HCT116 (cell line): ENCODE measurements around the gene CPSF2. TPM values are rescaled to one million over a fixed set of nuclear protein-coding genes. Genes with fewer than 3 reads are reported as not detected.

Experiments
- ATAC-seq: fragments of 200-7000 bp; cut with Tn5 transposase; 2 replicates; pipeline ENCODE4 v1.9.1; 2020; ENCODE audit warnings: mild to moderate bottlenecking, moderate library complexity
- Bru-seq: library from RNA; stranded (reverse); fragments of 400-500 nt; gene quantifications from one replicate; lab custom pipeline; 2021; lab: Mats Ljungman, UMichigan
- BruChase-seq, 2 experiments: library from RNA; stranded (reverse); fragments of 400-500 nt; gene quantifications; one replicate each; lab custom pipeline; 2021; lab: Mats Ljungman, UMichigan
- BruUV-seq: library from RNA; stranded (reverse); fragments of 400-500 nt; replicated peaks from 2 replicates; lab custom pipeline; 2021; lab: Mats Ljungman, UMichigan
- CTCF ChIA-PET: fragments of 300-600 bp; sonication (Branson Sonifier 250); formaldehyde crosslinking; loops from one replicate; lab custom pipeline; 2021; ENCODE audit warnings: antibody characterized with exemption; lab: Charles Lee
- POLR2A ChIA-PET: fragments of 300-600, 350-600 bp; sonication (Branson Sonifier 250); formaldehyde crosslinking; loops from one replicate; lab custom pipeline; 2021; ENCODE audit warnings: antibody characterized with exemption; lab: Charles Lee
- RAD21 ChIA-PET, 2 experiments: fragments of 300-600 bp; sonication (Branson Sonifier 250); formaldehyde crosslinking; loops; one replicate each; lab custom pipeline; 2023; ENCODE audit warnings: low total read pairs in 2 of 2; ENCODE audit not compliant: uncharacterized antibody in 2 of 2, unreplicated experiment in 2 of 2, low non-redundant PET in 1 of 2; lab: Charles Lee
- DNase-seq: peaks from one replicate; pipeline ENCODE4 v3.0.0-alpha.2; 2010; ENCODE audit warnings: low read depth, low spot score
- H2AFZ ChIP-seq: fragments of 200-600 bp; shearing (Covaris generic), sonication (generic); 2 replicates; pipeline ENCODE4 v1.6.1; 2017; ENCODE audit warnings: low read depth, mixed run types, mixed read lengths, antibody characterized with exemption, low read length; ENCODE audit not compliant: poor library complexity, severe bottlenecking
- H3K27ac ChIP-seq: 2 replicates; pipeline ENCODE4 v1.5.1; 2012; ENCODE audit warnings: low read depth, low read length
- H3K27me3 ChIP-seq: fragments of 200-600 bp; sonication (generic); 2 replicates; pipeline ENCODE4 v1.6.1; 2016; ENCODE audit warnings: mixed run types, low read length, mixed read lengths; ENCODE audit not compliant: insufficient read depth
- H3K36me3 ChIP-seq, 2 experiments: fragments of 200-500 bp in 1 of 2; fragments of 200-600 bp in 1 of 2; sonication (Bioruptor generic) in 1 of 2; sonication (generic) in 1 of 2; 2 replicates each; pipeline versions ENCODE4 v1.5.1 to v1.6.1; 2014 to 2016; ENCODE audit warnings: low read length in 2 of 2, inconsistent platforms in 1 of 2, mixed read lengths in 1 of 2, mixed run types in 1 of 2; ENCODE audit not compliant: insufficient read depth in 2 of 2, control insufficient read depth in 1 of 2
- H3K4me1 ChIP-seq, 2 experiments: fragments of 200-600 bp in 1 of 2; sonication (generic) in 1 of 2; 2 replicates each; pipeline versions ENCODE4 v1.5.1 to v1.6.1; 2012 to 2017; ENCODE audit warnings: low read length in 2 of 2, inconsistent platforms in 1 of 2, mild to moderate bottlenecking in 1 of 2, mixed read lengths in 1 of 2, mixed run types in 1 of 2, moderate library complexity in 1 of 2; ENCODE audit not compliant: insufficient read depth in 2 of 2, control insufficient read depth in 1 of 2
- H3K4me2 ChIP-seq: fragments of 200-600 bp; sonication (generic); 2 replicates; pipeline ENCODE4 v1.6.1; 2017; ENCODE audit warnings: mixed run types, low read length, mixed read lengths
- H3K4me3 ChIP-seq, 2 experiments: fragments of 200-600 bp in 1 of 2; sonication (generic) in 1 of 2; replicated peaks in 1 of 2; 2 replicates each; pipeline ENCODE4 v1.5.1; 2011 to 2016; ENCODE audit warnings: low read length in 2 of 2, control low read depth in 1 of 2, low read depth in 1 of 2, mild to moderate bottlenecking in 1 of 2, mixed read lengths in 1 of 2, mixed run types in 1 of 2
- H3K79me2 ChIP-seq: fragments of 200-600 bp; sonication (generic); 2 replicates; pipeline ENCODE4 v1.6.1; 2017; ENCODE audit warnings: mild to moderate bottlenecking, mixed run types, low read length, moderate library complexity, mixed read lengths; ENCODE audit not compliant: insufficient read depth
- H3K9ac ChIP-seq: fragments of 200-600 bp; sonication (generic); 2 replicates; pipeline ENCODE4 v1.6.1; 2016; ENCODE audit warnings: low read length, mixed read lengths
- H3K9me2 ChIP-seq: fragments of 200-600 bp; sonication (generic), shearing (Covaris generic); 2 replicates; pipeline ENCODE4 v1.6.1; 2017; ENCODE audit warnings: mixed run types, mild to moderate bottlenecking, moderate library complexity; ENCODE audit not compliant: insufficient read depth
- H3K9me3 ChIP-seq, 2 experiments: fragments of 200-500 bp in 1 of 2; fragments of 200-600 bp in 1 of 2; sonication (Bioruptor generic) in 1 of 2; sonication (generic) in 1 of 2; 2 replicates each; pipeline ENCODE4 v1.6.1; 2014 to 2017; ENCODE audit warnings: low read length in 2 of 2, mixed read lengths in 2 of 2, inconsistent platforms in 1 of 2, low read depth in 1 of 2, mild to moderate bottlenecking in 1 of 2, mixed run types in 1 of 2, moderate library complexity in 1 of 2; ENCODE audit not compliant: control insufficient read depth in 1 of 2, insufficient read depth in 1 of 2
- H4K20me1 ChIP-seq: fragments of 200-600 bp; sonication (generic), shearing (Covaris generic); 2 replicates; pipeline ENCODE4 v1.6.1; 2017; ENCODE audit warnings: mixed run types, mild to moderate bottlenecking, moderate library complexity; ENCODE audit not compliant: insufficient read depth
- CEBPB ChIP-seq: IDR thresholded peaks from 2 replicates; pipeline ENCODE4 v1.6.1; 2012; ENCODE audit warnings: low read depth
- EGR1 ChIP-seq: IDR thresholded peaks from 2 replicates; pipeline ENCODE4 v1.6.1; 2012; ENCODE audit warnings: low read depth
- EZH2 ChIP-seq: fragments of 200-600 bp; sonication (generic); IDR thresholded peaks from 2 replicates; pipeline ENCODE4 v1.6.1; 2017; ENCODE audit warnings: antibody characterized with exemption, mixed run types
- FOSL1 ChIP-seq: IDR thresholded peaks from 2 replicates; pipeline ENCODE4 v1.6.1; 2012; ENCODE audit warnings: low read depth
- JUND ChIP-seq: IDR thresholded peaks from 2 replicates; pipeline ENCODE4 v1.6.1; 2012
- POLR2A ChIP-seq: IDR thresholded peaks from 2 replicates; pipeline ENCODE4 v1.7.0; 2011; ENCODE audit warnings: borderline replicate concordance; ENCODE audit not compliant: insufficient read depth, insufficient read length; ENCODE audit errors: extremely low read depth
- SIN3A ChIP-seq: IDR thresholded peaks from 2 replicates; pipeline ENCODE4 v1.6.1; 2012; ENCODE audit warnings: low read depth
- SP1 ChIP-seq: IDR thresholded peaks from 2 replicates; pipeline ENCODE4 v1.6.1; 2012; ENCODE audit warnings: low read depth
- TCF7L2 ChIP-seq: IDR thresholded peaks from 2 replicates; pipeline ENCODE4 v1.7.0; 2011; ENCODE audit warnings: borderline replicate concordance, inconsistent platforms; ENCODE audit not compliant: insufficient read depth, insufficient read length; ENCODE audit errors: extremely low read depth
- YY1 ChIP-seq: IDR thresholded peaks from 2 replicates; pipeline ENCODE4 v1.6.1; 2011; ENCODE audit warnings: low read length, low read depth, moderate library complexity, mild to moderate bottlenecking; ENCODE audit not compliant: insufficient replicate concordance; ENCODE audit errors: extremely low read depth
- ZNF274 ChIP-seq: fragments of 200-500 bp; sonication (Bioruptor generic); IDR thresholded peaks from 2 replicates; pipeline ENCODE4 v1.6.1; 2014; ENCODE audit warnings: mild to moderate bottlenecking, low read depth, low read length, inconsistent platforms
- intact Hi-C: fragments of 100-400 bp; cut with micrococcal nuclease; formaldehyde crosslinking; loops from 2 replicates; pipeline ENCODE4 v1.10.0; 2022
- long read RNA-seq: library from polyadenylated mRNA; unstranded; transcript quantifications from one replicate; pipeline ENCODE4 v2.0.0, GENCODE V29; 2021; ENCODE audit not compliant: unreplicated experiment
- polyA plus RNA-seq: library from polyadenylated mRNA; unstranded; fragments of >200 nt; gene quantifications from 2 replicates; pipeline ENCODE4 v1.2.1, GENCODE V29; 2012; ENCODE audit warnings: missing spikeins
- total RNA-seq: library from RNA; stranded (reverse); gene quantifications from one replicate; pipeline ENCODE4 v1.2.1, GENCODE V29; 2021; ENCODE audit not compliant: unreplicated experiment
- TF ChIP-seq, protein P1 (sequence below), 3 experiments: fragments of 200-600 bp in 1 of 3; sonication (generic) in 1 of 3; IDR thresholded peaks in 2 of 3; conservative IDR thresholded peaks in 1 of 3; 2 replicates each; pipeline ENCODE4 v1.5.1; 2012 to 2017; ENCODE audit warnings: low read depth in 2 of 3, low read length in 2 of 3, antibody characterized with exemption in 1 of 3, borderline replicate concordance in 1 of 3, control low read depth in 1 of 3, mild to moderate bottlenecking in 1 of 3, mixed read lengths in 1 of 3, mixed run types in 1 of 3, moderate library complexity in 1 of 3; ENCODE audit not compliant: insufficient read depth in 1 of 3
- TF ChIP-seq, protein P2 (sequence below): IDR thresholded peaks from 2 replicates; pipeline ENCODE4 v1.6.1; 2012
- TF ChIP-seq, protein P3 (sequence below): IDR thresholded peaks from 2 replicates; pipeline ENCODE4 v1.6.1; 2012
- TF ChIP-seq, protein P4 (sequence below): IDR thresholded peaks from 2 replicates; pipeline ENCODE4 v1.6.1; 2011; ENCODE audit warnings: mild to moderate bottlenecking, low read length, moderate library complexity; ENCODE audit not compliant: insufficient replicate concordance; ENCODE audit errors: extremely low read depth

The CPSF2 gene
- 77.0 TPM for total RNA-seq
- 16.9 and 18.9 TPM in 2 replicates for polyA plus RNA-seq
- Bru-seq, nascent RNA, result percentile 81 among the genes with signal in this experiment
- BruChase-seq, experiment 1, labeled RNA remaining after a 6-hour chase, result percentile 95 among the genes with signal in this experiment
- percentile 88 among the genes with signal in this experiment for BruChase-seq, experiment 2, labeled RNA remaining after a 2-hour chase
- long read RNA-seq, full-length matches to known transcripts, result 14 of 39 reads
- long read RNA-seq, partial matches to known transcripts, result 14 of 39 reads
- long read RNA-seq, other reads (novel, unspliced or antisense), result 11 of 39 reads

DNA sequence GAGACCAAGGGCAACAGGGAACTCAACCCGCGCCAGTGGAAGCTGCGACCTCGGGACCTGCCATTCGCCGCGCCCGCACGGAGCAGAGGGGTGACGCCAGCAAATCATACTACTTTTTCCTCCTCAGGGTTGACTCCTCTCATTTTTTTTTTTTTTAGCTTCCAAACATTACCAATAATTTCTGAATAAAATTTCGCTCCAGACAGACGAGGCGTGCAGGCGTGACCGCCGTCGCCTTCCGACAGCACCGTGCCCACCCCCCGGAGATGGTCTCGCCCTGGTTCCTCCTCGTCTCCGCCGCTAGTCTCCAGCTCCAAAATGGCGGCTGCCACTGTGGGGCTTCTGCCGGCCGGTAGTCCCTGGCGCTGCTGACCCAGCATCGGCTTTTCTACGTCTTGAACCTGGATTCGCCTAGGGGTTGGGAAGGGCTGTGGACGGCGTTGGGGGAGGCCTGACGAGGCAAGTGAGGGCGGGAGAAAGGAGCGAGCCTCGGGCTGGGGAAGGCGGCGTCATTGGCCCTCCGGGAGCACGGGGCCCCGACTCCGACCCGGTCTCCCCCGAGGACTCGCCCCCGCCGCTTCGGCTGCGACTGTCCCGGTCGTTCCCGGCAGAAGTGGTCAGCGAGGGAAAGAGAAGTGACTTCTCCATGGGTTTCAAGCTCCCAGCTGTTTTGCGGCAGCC, at the start of gene CPSF2, which contains the start of gene NDUFB1:
Gene CPSF2, plus strand, starts transcription at position 300 of the 681 bp plus-strand sequence. CDS start 9,016 bp downstream, outside the sequence.
Gene NDUFB1, minus strand, starts transcription at position 37 of the 681 bp plus-strand sequence. CDS start 4,069 bp downstream, outside the sequence.
- Histone ChIP-seq H3K27me3 (no peaks in the 10 kb centered on the region), H2AFZ (peak within 1 kb of the TSS; percentile 90), H3K9ac (peak within 1 kb of the TSS; percentile 95), H3K4me3 (peak within 1 kb of the TSS; percentile 88 to 96), H3K27ac (peak within 1 kb of the TSS; percentile 88), H3K79me2 (peaks cover 51% of the 10 kb centered on the region), H3K4me1 (peaks cover 0 to 8% of the 10 kb centered on the region in 2 experiments; a peak in 2 of 4 replicates), H3K9me2 (no peaks in the 10 kb centered on the region), H3K9me3 (no peaks in the 10 kb centered on the region), H3K4me2 (peak within 1 kb of the TSS; percentile 83), H4K20me1 (no peaks in the 10 kb centered on the region), H3K36me3 (peaks cover 0 to 8% of the 10 kb centered on the region in 2 experiments; a peak in 2 of 4 replicates)
- ChIA-PET CTCF (interaction anchor here (1.1 to 9.6 kb wide), 3 partner anchors 14 to 565 kb away, joined by 4 to 77 read pairs (median 5); partner anchors contain the start of gene ATXN3), POLR2A (interaction anchor here (0.6 to 3.2 kb wide), 4 partner anchors 9 to 18 kb away, joined by 3 to 21 read pairs (median 4); partner anchors contain the start of gene ATXN3), RAD21 (interaction anchor here (0.8 to 1.3 kb wide), 2 partner anchors 16 to 231 kb away, joined by 3 read pairs; partner anchors contain the start of gene ATXN3 (in 1 of the 2))
- TSS peak; percentile 63 for BruUV-seq
- intact Hi-C loops, result no loop called here
- DNase-seq (peak; percentile 48), ATAC-seq (peak; percentile 88)
- TF ChIP-seq TCF7L2 (no peak), FOSL1 (no peak), POLR2A (peak; percentile 89), CEBPB (no peak), EZH2 (no peak), YY1 (peak; percentile 98), SIN3A (peak; percentile 70; the same call in 1 of the 2 replicates), JUND (peak; percentile 86), ZNF274 (no peak), SP1 (peak; percentile 91), EGR1 (0 out of 2 replicates have a peak, but pooled peaks have one; percentile 34)
- TF ChIP-seq, protein P1, sequence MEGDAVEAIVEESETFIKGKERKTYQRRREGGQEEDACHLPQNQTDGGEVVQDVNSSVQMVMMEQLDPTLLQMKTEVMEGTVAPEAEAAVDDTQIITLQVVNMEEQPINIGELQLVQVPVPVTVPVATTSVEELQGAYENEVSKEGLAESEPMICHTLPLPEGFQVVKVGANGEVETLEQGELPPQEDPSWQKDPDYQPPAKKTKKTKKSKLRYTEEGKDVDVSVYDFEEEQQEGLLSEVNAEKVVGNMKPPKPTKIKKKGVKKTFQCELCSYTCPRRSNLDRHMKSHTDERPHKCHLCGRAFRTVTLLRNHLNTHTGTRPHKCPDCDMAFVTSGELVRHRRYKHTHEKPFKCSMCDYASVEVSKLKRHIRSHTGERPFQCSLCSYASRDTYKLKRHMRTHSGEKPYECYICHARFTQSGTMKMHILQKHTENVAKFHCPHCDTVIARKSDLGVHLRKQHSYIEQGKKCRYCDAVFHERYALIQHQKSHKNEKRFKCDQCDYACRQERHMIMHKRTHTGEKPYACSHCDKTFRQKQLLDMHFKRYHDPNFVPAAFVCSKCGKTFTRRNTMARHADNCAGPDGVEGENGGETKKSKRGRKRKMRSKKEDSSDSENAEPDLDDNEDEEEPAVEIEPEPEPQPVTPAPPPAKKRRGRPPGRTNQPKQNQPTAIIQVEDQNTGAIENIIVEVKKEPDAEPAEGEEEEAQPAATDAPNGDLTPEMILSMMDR (IDR thresholded peaks at IDR 0.05 in 2 of 3, conservative IDR thresholded peaks at IDR 0.05 in 1 of 3; ENCODE audit: borderline replicate concordance in 1 of 3, insufficient read depth in 1 of 3, low read depth in 2 of 3, low read length in 2 of 3), result no peak
- TF ChIP-seq, protein P2, sequence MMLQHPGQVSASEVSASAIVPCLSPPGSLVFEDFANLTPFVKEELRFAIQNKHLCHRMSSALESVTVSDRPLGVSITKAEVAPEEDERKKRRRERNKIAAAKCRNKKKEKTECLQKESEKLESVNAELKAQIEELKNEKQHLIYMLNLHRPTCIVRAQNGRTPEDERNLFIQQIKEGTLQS, result no peak
- TF ChIP-seq, protein P3, sequence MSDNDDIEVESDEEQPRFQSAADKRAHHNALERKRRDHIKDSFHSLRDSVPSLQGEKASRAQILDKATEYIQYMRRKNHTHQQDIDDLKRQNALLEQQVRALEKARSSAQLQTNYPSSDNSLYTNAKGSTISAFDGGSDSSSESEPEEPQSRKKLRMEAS, result peak; percentile 65; the same call in 1 of the 2 replicates
- TF ChIP-seq, protein P4, sequence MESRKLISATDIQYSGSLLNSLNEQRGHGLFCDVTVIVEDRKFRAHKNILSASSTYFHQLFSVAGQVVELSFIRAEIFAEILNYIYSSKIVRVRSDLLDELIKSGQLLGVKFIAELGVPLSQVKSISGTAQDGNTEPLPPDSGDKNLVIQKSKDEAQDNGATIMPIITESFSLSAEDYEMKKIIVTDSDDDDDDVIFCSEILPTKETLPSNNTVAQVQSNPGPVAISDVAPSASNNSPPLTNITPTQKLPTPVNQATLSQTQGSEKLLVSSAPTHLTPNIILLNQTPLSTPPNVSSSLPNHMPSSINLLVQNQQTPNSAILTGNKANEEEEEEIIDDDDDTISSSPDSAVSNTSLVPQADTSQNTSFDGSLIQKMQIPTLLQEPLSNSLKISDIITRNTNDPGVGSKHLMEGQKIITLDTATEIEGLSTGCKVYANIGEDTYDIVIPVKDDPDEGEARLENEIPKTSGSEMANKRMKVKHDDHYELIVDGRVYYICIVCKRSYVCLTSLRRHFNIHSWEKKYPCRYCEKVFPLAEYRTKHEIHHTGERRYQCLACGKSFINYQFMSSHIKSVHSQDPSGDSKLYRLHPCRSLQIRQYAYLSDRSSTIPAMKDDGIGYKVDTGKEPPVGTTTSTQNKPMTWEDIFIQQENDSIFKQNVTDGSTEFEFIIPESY, result no peak
